ENCODE measurements around the gene PRMT7.

DNA sequence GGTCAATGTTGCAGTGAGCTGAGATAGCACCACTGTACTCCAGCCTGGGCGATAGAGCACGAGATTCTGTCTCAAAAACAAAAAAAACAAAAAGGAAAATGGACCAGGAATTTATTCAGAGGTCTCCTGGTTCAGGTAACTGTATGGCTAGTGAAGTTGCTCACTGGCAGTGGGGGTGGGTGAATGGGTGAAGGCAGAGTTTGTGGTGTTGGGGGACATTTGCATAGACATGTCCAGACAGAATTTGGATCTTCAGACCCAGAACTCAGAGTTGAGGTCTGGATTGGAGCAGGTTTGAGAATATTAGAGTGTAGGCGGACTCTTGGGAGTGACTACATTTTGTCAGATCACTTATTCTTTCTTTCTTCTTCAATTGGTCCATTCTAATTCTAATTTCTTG lies 82.5 kb downstream of the PRMT7 start:
- TF ChIP-seq CTCF (IDR thresholded peaks at IDR 0.05) (no peak), POLR2A (IDR thresholded peaks at IDR 0.05) (no peak)
